Measurements from ENCODE around the gene TCF15. TPM values are rescaled to one million over a fixed set of nuclear protein-coding genes. Genes with fewer than 3 reads are reported as not detected.

Gene TCF15
- total RNA-seq, 4 donors from 2014 or later, result 0.59 TPM; not detected in 3

DNA sequence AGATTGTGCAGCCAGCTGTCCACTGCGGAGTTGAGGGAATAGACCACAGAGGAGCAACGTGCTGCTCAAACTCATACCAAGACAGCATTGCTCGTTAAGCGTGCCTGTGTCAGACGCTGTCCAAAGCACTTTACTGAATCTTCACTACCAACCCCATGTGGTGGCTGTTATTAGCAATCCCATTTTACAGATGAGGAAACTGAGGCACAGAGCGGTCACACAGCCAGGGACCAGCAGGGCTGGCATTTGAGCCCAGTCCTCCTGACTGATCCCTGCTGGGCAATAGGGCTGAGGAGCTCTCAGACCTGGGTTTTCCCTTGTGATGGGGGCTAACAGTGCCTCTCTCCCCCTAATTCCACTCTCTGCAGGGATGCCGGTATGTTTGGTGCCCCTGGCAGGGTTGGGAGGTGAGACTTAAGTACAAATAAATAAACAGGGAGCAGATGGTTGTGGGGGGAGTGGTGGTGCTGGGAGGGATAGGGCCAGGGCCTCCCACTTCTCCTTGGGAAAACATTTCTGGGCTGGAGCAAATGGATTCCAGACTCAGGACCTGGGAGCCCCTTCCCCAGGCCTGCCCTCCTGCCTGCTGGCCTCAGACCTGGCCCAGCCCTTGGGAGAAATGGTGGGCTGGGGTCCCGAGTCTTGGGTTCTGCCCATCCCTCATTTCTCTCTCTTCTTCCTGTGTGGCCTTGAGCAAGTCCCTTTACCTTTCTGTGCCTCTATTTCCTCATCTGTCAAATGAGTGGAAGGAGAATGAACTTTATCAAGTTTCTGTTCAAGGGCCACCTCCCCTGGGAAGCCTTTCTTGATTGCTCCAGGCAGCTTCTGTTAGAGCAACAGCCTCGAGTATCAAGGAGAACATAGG lies 25.2 kb upstream of the TCF15 start:
- Histone ChIP-seq H3K9me3 (no peaks in the 10 kb centered on the region), H3K36me3 (no peaks in the 10 kb centered on the region), H3K27ac (no peak overlapping the region), H3K27me3 (no peaks in the 10 kb centered on the region), H3K4me1 (no peaks in the 10 kb centered on the region), H3K4me3 (replicated peaks in 1 of 3) (no peak overlapping the region)
- 60 to 71% methylated on average over 8 to 9 of the region's 9 CpGs for WGBS, 2 donors
- DNase-seq, result no peak
- intact Hi-C loops (cut with DNase I), result no loop called here
- TF ChIP-seq, protein P1, sequence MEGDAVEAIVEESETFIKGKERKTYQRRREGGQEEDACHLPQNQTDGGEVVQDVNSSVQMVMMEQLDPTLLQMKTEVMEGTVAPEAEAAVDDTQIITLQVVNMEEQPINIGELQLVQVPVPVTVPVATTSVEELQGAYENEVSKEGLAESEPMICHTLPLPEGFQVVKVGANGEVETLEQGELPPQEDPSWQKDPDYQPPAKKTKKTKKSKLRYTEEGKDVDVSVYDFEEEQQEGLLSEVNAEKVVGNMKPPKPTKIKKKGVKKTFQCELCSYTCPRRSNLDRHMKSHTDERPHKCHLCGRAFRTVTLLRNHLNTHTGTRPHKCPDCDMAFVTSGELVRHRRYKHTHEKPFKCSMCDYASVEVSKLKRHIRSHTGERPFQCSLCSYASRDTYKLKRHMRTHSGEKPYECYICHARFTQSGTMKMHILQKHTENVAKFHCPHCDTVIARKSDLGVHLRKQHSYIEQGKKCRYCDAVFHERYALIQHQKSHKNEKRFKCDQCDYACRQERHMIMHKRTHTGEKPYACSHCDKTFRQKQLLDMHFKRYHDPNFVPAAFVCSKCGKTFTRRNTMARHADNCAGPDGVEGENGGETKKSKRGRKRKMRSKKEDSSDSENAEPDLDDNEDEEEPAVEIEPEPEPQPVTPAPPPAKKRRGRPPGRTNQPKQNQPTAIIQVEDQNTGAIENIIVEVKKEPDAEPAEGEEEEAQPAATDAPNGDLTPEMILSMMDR (IDR thresholded peaks at IDR 0.05), result no peak
- no peak for TF ChIP-seq POLR2A (IDR thresholded peaks at IDR 0.05)

DNA sequence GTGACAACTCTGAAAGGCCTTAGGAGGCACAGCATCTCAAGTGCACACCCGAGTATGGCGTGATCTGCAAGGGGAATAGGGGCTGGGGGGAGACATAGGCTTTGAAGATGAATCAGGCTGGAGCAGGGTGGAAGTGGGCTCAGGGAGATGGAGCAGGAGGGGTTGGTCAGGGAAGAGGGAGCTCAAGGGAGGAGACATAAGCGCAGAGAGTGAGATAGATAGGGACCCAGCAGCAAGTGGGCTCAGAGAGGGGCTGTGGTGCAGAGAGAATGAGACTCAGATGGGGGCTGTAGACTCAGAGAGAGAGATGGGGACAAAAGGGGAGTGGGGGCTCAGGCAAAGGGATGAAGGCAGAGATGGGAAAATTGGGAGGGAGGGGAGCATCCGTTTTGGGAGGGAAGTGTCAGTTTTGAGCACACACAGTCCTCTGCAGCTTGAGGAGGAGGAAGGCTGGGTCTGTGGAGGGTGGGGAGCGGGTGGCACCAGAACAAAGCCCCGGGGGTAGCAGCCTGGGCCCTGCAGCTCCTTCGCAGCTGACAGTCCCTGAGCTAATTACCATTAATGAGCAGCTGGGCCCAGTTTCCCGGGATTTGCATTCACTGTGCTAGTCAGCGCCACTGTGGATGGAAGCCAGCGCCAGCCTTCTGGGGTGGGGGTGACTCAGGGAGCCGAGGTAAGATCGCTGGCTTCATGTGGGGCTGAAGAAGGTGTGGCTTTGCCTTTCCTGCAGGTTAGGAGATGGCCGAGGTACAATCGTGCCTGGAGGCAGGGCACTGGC lies 24.2 kb upstream of the TCF15 start:
- Histone ChIP-seq H3K4me3 (replicated peaks in 1 of 3) (no peak overlapping the region), H3K4me1 (no peaks in the 10 kb centered on the region), H3K9me3 (no peaks in the 10 kb centered on the region), H3K27ac (no peak overlapping the region), H3K27me3 (no peaks in the 10 kb centered on the region), H3K36me3 (no peaks in the 10 kb centered on the region)
- 62 to 63% methylated on average over 12 to 14 of the region's 14 CpGs for WGBS, 2 donors
- intact Hi-C loops (cut with DNase I), result no loop called here
- TF ChIP-seq POLR2A (IDR thresholded peaks at IDR 0.05), result no peak
- TF ChIP-seq, protein P1 (IDR thresholded peaks at IDR 0.05), result no peak
- no peak for DNase-seq

DNA sequence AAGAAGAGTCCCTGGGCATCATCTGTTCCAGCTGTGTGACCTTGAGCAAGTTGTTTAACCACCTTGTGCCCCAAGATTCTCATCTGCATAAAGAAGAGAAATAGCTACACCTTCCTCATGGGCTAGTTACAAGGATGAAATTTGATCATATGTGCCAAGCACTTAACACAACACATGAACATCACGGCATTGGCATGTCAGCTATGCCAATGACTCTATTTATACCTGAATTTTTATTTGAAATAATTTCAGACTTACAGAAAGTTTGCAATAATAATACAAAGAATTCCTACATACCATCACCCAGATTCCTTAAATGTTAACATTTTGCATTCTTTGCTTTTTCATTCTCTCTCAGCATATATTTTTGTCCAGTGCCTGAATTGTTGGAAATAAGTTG lies 21.0 kb upstream of the TCF15 start:
- Histone ChIP-seq H3K9me3 (no peaks in the 10 kb centered on the region), H3K4me3 (replicated peaks in 1 of 3) (no peak overlapping the region), H3K36me3 (no peaks in the 10 kb centered on the region), H3K4me1 (no peaks in the 10 kb centered on the region), H3K27ac (no peak overlapping the region), H3K27me3 (no peaks in the 10 kb centered on the region)
- no peak for DNase-seq
- WGBS, 2 donors, result 74 to 75% methylated on average over 1 of the region's 1 CpG
- TF ChIP-seq, protein P1 (IDR thresholded peaks at IDR 0.05), result no peak
- TF ChIP-seq POLR2A (IDR thresholded peaks at IDR 0.05), result no peak
- intact Hi-C loops (cut with DNase I), result no loop called here

DNA sequence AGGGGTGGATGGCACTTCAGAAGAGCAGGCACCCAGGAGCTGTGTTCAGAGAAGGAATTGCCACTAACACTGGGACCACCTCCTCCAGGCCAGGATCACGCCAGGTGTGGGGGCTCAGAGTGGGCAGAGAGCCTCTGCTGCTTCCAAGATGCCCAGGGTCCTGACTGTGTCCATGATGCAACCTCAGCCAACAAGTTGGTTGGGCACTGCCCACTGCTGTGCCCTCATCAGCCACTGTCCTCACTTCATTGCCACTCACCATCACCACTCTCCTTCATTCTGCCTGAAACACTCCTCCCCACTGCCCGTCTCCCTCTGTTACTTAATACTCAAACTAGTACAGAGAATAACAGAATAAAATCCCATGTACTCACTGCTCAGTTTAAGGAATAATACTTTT lies 16.5 kb upstream of the TCF15 start:
- TF ChIP-seq, protein P1 (IDR thresholded peaks at IDR 0.05), result no peak
- Histone ChIP-seq H3K27me3 (no peaks in the 10 kb centered on the region), H3K4me1 (no peaks in the 10 kb centered on the region), H3K4me3 (replicated peaks in 1 of 3) (no peak overlapping the region), H3K36me3 (no peaks in the 10 kb centered on the region), H3K27ac (no peak overlapping the region), H3K9me3 (no peaks in the 10 kb centered on the region)
- intact Hi-C loops (cut with DNase I), result no loop called here
- 78 to 81% methylated on average over 2 of the region's 2 CpGs for WGBS, 2 donors
- DNase-seq, result no peak
